Measurements from ENCODE around the gene CDK10.
"Not testable (repeated sequence)": the region's sequence is repeated elsewhere in the genome, so short reads cannot be mapped to it uniquely, and the experiment has no call there.

CDK10 gene

GRCh38 chr16:89668790-89669158 lies 17.7 kb upstream of the CDK10 start:
- DNase-seq: no peak

GRCh38 chr16:89669755-89670154 lies 16.7 kb upstream of the CDK10 start:
- DNase-seq: no peak

GRCh38 chr16:89670496-89671431 lies 15.7 kb upstream of the CDK10 start:
- DNase-seq: no peak

- not testable (repeated sequence) for DNase-seq
Observed at GRCh38 chr16:89671565-89671964, 14.9 kb upstream of the CDK10 start.

- no peak for DNase-seq
Observed at GRCh38 chr16:89672177-89672941, 14.1 kb upstream of the CDK10 start.

- DNase-seq: no peak
Observed at GRCh38 chr16:89678258-89678657, 8.2 kb upstream of the CDK10 start.

GRCh38 chr16:89685916-89686315 lies 573 bp upstream of the CDK10 start:
- no peak for DNase-seq

GRCh38 chr16:89687092-89687940 lies 827 bp downstream of the CDK10 start:
- DNase-seq: no peak

- no peak for DNase-seq
Observed at GRCh38 chr16:89688395-89688794, 1.9 kb downstream of the CDK10 start.

GRCh38 chr16:89689142-89689541 lies 2.7 kb downstream of the CDK10 start:
- no peak for DNase-seq

GRCh38 chr16:89689621-89690020 lies 3.1 kb downstream of the CDK10 start:
- DNase-seq: not testable (repeated sequence)

GRCh38 chr16:89690392-89690901 lies 4.0 kb downstream of the CDK10 start:
- no peak for DNase-seq

- no peak for DNase-seq
Observed at GRCh38 chr16:89691231-89691985, 4.9 kb downstream of the CDK10 start.

GRCh38 chr16:89691986-89692569 lies 5.6 kb downstream of the CDK10 start:
- DNase-seq: no peak

- no peak for DNase-seq
Observed at GRCh38 chr16:89693289-89693731, 6.8 kb downstream of the CDK10 start.

GRCh38 chr16:89693931-89694783 lies 7.7 kb downstream of the CDK10 start:
- DNase-seq: no peak

- DNase-seq: not testable (repeated sequence)
Observed at GRCh38 chr16:89694784-89695085, 8.2 kb downstream of the CDK10 start.

GRCh38 chr16:89695086-89695874 lies 8.8 kb downstream of the CDK10 start:
- DNase-seq: no peak

- DNase-seq: no peak
Observed at GRCh38 chr16:89695875-89696669, 9.6 kb downstream of the CDK10 start.
